Measurements from ENCODE around the gene UPK1B. TPM values are rescaled to one million over a fixed set of nuclear protein-coding genes. Genes with fewer than 3 reads are reported as not detected.
"Not testable (repeated sequence)": the region's sequence is repeated elsewhere in the genome, so short reads cannot be mapped to it uniquely, and the experiment has no call there.

Gene UPK1B
- 1.9 and 33.7 TPM in 2 replicates for total RNA-seq

DNA sequence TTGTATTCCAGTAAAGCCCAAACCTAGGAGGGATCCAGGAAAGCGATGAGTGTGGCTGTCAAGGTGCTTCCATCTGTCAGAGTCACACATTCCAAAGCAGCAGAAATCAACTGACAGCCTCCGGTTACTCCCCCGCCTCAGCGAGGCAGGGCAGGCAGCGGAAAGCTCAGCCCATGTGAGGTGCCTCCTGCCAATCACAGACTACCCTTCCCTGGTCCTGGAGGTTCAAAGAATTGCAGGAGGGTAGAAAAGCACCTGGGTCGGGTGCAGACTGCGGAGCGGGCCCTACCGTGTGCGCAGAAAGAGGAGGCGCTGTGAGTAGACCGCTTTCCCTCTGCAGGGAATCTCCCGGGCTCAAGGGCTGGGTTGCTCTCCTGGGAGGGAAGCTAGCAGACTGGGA, at the start of gene UPK1B:
Gene UPK1B, plus strand, starts transcription at position 274 of the 400 bp plus-strand sequence. CDS start 13,144 bp downstream, outside the sequence.
- DNase-seq (ENCODE audit: low read depth) = peak; percentile 44

DNA sequence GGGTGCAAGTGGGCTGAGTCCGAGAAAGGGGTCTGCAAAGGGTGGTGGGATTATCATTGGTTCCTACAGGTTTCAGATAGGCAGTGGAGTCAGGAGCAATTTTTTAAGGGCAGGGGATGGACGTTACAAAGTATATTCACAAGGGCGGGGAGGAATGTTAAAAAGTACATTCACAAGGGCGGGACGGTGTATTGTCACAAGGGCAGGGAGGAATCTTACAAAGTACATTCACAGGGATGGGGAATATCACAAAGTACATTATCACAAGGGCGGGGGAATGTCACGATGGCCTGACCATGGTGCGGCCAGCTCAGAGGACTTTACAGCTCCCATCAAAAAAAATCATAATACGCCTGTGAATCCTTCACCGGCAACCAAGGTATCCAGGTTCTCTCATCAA, 48.1 kb upstream of the UPK1B start:
- no peak for DNase-seq (ENCODE audit: low read depth)

DNA sequence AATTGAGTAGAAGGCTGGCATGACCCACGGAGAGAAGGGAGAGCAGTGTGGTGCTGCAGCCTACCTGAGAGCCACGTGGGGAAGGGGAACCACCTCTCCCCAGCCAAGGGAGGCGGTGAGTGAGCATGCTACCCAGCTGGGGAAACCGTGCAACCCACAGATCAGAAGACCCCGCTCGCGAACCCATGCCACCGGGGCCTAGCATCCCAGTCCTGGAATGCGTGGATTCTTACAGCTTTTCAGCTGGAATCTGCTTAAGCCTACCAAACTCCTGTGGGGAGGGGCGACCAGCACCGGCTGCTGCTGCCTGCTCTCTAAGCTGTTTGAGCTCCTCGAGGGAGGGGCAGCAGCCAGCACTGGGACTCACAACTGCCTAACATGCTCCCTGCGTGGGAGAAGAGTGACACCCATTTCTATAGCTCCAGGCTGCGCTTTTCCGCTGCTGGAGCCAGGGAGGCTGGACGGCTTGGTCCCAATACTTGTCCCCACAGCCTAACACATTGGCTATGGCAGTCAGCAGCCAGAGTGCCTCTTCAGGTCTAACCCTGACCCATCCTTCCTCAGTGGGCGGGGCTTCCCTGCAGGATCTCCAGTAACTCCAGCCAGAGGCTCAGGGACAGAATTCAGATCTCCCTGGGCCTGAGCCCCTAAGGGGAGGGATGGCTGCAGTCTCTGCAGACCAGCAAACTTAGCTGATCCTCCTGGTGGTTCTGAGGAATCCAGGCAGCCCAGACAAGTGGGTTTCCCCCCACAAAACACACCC, 47.5 kb upstream of the UPK1B start:
- no peak for DNase-seq (ENCODE audit: low read depth)

DNA sequence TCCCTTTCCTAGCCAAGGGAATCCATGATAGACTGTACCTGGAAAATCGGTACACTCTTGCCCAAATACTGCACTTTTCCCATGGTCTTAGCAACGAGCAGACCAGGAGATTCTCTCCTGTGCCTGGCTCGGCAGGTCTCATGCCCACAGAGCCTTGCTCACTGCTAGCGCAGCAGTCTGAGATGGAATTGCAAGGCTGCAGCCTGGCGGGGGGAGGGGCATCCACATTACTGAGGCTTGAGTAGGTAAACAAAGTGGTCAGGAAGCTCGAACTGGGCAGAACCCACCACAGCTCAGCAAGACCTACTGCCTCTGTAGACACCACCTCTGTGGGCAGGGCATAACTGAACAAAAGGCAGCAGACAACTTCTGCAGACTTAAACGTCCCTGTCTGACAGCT, 43.1 kb upstream of the UPK1B start:
- not testable (repeated sequence) for DNase-seq (ENCODE audit: low read depth)

DNA sequence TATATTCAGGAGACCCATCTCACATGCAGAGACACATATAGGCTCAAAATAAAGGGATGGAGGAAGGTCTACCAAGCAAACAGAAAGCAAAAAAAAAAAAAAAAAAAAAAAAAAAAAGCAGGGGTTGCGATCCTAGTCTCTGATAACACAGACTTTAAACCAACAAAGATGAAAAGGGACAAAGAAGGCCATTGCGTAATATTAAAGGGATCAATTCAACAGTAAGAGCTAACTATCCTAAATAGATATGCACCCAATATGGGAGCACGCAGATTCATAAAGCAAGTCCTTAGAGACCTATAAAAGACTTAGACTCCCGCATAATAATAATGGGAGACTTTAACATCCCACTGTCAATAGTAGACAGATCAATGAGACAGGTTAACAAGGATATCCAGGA, 41.1 kb upstream of the UPK1B start:
- DNase-seq (ENCODE audit: low read depth) = not testable (repeated sequence)

DNA sequence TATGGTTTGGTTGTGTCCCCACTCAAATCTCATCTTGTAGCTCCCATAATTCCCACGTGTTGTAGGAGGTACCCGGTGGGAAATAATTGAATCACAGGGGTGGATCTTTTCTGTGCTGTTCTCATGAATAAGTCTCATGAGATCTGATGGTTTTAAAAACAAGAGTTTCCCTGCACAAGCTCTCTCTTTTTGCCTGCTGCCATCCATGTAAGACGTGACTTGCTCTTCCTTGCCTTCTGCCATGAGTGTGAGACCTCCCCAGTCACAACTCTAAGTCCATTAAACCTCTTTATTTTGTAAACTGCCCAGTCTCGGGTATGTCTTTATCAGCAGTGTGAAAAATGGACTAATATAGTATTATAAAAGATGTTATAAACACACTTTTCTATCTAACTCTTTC, 34.0 kb upstream of the UPK1B start:
- not testable (repeated sequence) for DNase-seq (ENCODE audit: low read depth)

DNA sequence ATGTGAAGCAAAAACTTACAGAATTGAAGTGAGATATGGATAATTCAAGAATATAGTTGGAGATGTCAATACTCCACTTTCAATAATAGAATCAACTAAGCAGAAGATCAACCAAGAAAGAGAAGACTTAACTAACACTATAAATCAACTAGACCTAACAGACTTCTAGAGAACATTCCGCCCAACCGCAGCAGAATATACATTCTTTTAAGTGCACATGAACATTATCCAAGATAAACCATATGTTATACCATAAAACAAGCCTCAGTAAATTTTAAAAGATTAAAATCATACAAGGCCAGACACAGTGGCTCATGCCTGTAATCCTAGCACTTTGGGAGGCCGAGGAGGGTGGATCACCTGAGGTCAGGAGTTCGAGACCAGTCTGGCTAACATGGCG, 32.9 kb upstream of the UPK1B start:
- DNase-seq (ENCODE audit: low read depth) = no peak

DNA sequence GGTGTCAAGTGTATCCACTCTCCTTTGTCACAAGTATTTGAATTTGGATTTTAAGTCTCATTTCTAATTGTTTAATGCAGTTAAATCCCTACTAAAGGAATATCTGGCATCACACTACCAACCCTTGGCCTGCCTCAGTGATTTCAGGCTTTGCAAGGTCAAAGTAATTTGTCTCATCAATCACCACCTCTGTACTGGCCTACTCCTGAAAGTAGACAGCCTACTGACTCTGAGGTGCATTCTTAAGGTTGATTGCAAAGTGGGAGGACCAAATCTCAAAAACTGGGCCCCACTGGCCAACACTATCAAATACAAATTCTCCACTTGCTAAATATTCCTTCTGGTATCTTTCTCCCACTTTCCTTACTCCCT, 28.3 kb upstream of the UPK1B start:
- no peak for DNase-seq (ENCODE audit: low read depth)

DNA sequence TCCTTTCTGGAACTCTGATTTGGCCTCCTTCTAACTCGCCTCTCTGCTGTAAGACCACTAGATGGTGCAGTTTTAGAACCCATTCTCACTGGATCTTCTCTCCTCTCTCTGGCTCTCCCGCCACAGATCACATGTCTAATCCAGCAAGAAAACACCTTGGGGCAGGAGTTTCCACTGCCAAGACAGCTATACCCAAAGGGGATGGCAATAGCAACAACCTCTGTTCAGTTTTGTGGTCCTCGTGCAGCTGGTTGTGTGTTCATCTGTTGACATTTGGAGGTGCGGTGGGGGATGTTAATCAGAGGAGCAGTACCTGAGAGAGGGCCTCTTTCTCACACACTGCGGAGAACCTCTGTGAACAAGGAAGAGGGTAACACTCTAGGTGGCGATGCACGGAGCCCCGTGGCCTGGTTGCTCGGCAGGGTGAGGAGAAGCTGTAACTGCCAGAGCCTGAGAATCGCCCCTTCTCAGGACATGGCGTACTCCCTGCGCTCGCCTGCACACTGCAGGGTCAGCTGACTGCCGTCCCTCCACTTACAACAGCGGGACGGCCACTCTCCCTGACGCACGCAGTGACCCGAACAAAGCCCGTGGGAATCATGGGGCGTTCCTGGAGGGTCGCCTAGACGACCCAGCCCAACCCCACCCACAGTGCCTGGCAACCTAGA, 27.8 kb upstream of the UPK1B start, which contains the start of gene TEX55:
Gene TEX55, plus strand, starts transcription at position 666 of the 668 bp plus-strand sequence. CDS start 25 bp downstream, outside the sequence.
- peak; percentile 64 for DNase-seq (ENCODE audit: low read depth)

DNA sequence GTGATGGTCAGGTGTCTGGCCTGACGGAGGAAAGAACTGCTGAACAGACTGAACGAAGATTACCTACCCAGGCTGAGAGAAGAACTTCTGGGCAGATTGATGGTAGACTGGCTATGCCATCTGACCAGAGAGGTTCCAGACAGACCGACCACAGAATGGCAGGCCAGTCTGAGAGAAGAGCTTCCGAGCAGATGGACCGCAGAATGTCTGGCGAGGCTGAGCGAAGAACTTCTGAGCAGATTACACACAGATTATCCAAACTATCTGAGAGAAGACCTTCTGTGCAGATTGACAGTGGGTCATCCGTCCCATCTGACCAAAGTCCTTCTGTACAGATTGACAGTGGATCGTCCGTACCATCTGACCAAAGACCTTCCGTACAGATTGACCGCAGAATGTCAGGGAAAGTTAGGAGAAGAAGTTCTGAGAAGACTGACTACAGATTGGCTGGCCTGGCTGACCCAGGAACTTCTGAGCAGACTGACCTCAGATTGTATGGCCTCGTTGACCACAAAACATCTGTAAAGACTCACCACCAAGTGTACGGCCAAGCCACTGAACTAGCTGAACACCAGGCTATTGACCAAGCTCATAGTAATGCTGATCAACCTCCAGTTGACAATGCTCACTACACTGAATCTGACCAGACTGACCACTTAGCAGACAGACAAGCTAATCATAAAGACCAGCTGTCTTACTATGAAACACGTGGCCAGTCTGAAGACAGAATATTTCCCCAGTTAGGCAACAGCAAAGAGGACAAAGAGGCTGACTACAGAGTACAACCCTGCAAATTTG, 26.6 kb upstream of the UPK1B start:
- no peak for DNase-seq (ENCODE audit: low read depth)

DNA sequence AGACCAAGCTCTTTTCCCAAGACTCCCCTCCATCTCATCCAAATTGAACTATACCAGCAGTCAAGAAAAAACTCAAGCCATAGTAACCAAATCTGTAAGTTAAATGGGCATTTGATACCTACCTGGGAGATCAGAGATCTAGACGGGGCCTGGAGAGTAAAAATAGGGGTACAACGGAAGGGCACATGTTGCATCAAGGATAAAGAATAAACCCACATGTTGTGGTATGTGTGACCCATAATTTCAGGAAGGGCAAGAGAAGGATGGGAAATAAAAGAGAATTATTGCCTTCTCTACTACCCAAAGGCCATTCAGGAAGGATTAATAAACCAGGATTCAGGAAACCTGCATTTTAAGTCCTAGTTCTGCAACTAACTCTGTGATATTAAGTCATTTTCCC, 25.9 kb upstream of the UPK1B start:
- no peak for DNase-seq (ENCODE audit: low read depth)

DNA sequence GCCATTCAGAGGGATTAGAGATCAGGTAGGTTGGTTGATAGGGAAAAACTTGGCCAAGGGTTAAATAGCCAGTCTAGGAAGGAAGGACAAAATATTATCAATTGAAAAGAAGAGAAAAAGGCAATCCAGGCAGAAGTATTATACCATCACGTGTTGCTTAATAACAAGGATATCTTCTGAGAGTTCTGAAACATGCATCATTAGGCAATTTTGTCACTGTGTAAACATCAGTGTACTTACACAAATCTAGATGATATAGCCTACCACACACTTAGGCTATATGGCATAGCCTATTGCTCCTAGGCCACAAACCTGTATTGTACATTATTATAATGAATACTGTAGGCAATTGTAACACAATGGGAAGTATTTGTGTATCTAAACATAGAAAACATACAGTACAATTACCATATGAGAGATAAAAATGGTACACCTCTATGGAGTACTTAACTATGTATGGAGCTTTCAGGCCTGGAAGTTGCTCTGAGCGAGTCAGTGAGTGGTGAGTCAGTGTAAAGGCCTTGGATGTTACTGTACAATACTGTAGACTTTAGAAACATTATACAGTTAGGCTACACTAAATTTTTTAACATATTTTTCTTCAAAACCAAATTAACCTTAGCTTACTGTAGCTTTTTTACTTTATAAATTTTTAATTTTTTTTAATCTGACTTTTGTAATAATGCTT, 24.8 kb upstream of the UPK1B start:
- peak; percentile 30 for DNase-seq (ENCODE audit: low read depth)

DNA sequence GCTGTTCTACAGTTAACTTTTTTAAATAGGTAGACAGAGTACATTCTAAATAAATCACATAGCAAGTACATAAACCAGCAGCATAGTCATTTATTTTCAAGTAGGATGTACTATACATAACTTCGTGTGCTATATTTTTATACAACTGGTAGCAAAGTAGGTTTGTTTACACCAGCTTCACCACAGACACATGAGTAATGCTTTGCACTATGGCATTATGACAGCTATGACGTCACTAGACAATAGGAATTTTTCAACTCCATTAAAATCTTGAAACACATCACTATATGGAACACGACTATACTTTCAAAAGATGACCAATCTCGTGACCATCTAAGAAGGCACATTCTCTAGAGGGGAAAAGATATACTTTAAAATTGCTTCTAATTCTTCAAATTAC, 23.9 kb upstream of the UPK1B start:
- no peak for DNase-seq (ENCODE audit: low read depth)

DNA sequence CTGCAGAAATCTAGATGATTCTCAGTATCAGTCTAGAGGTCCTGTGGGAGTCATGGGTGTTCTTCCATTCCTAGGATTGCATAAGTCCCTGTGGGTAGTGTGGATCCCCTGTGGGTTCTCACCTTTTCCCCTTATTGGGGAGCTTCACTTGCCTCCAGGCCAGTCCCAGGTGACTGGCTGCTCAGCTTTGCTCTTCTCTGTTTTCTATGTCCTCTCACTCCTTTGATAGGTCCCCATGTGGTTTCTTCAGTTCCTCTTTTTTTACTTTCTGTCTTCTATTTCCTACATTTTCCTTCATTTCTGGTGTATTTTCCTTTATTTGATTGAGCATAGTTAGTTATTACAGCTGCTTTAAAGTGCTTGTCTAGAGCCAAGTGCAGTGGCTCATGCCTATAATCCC, 16.5 kb upstream of the UPK1B start:
- DNase-seq (ENCODE audit: low read depth) = no peak

DNA sequence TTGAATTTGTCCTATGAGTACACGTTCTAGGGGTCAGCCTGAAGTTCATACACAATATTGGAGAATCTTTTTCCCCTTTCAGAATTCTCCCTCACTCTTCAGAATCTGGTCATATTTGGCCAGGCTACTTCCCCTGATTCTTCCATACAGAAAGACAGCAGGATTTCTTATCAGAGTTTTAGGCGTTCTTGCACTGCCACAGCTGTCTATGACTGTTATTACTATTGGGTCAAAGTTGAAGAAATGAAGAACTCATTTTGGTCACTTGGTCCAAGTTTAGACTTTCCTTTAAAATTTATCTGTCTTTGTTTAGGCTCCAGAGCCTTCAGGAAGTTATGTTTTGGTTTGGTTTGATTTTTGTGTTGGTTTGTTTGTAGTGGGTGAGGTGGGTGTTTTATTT, 15.4 kb upstream of the UPK1B start:
- no peak for DNase-seq (ENCODE audit: low read depth)

DNA sequence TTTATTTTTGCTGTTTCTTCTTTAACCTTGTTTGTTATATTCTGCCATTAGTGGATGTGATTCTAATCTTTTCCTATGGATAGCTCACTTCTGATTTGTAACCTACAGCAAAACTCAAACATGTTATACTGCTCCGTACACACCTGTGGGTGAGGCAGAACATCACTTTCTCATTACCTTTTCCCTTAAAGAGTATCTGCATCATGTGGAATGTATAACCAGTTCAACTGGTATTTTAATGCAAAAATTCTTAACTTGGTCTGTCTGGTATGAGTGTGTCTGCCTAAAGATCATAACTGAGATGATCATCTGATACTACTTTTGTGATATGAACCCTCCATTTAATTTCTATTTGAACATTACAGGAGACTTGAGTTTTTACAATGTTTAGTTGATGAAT, 13.0 kb upstream of the UPK1B start:
- DNase-seq (ENCODE audit: low read depth) = no peak

DNA sequence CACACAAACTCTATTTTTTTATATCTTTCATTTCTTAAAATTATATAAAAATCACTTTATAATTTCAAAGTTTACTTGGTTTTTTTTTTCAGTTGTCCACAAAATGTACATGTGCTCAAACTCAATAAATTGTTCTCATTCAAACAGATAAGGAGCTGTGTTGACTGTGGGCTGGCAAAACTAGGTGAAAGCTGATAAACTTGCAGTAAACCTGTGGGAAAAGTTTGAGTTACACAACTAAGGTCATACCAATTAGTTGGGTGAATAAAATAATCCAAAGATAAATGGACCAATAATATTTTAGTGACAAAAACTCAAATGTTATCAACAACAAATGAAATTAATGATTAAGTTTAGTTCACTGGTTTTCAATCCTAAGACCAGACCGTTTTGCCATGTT, 12.6 kb upstream of the UPK1B start:
- DNase-seq (ENCODE audit: low read depth) = no peak

DNA sequence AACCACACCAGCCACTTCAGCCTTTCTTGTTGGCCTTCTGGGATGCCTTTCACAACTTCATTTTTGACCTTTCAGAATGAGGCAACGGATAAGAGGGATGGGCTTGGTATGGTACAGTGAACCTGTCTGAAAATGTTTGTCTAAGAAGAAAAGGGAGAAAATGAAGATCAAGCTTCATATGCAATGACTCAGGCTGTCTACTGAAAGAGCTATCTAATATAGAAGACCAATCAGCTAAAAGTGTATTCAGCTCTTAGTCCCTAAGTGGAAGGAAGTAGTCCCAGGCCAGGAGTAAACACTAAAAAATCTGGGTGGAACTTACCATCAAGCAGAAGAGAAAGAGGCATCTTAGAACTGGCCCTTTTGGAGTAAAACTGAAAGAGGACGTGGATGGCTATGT, 12.2 kb upstream of the UPK1B start:
- DNase-seq (ENCODE audit: low read depth) = no peak

DNA sequence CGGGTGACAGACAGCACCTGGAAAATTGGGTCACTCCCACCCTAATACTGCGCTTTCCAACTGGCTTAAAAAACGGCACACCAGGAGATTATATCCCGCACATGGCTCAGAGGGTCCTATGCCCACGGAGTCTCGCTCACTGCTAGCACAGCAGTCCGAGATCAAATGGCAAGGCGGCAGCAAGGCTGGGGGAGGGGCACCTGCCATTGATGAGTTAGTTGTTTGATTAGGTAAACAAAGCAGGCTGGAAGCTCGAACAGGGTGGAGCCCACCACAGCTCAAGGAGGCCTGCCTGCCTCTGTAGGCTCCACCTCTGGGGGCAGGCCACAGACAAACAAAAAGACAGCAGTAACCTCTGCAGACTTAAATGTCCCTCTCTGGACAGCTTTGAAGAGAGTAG, 8.7 kb upstream of the UPK1B start:
- not testable (repeated sequence) for DNase-seq (ENCODE audit: low read depth)

DNA sequence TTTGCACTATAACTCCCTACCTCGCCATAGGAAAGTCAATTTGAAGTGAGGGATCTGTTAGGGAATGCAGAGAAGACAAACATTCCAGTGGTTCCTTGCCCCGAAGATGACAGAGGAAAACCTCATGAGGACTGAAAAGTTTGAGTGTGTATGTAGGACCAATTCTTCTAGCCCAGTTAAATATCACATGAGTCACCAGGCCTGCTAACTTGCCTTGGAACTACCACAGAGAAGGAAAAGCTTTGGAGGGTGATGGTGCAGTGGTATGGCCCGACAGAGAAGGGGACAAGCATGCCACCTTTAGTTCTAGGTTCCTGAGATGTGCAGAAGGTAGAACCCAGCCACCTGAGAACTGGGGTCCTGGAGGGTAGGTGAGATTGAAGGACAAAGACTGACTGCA, 2.6 kb upstream of the UPK1B start:
- DNase-seq (ENCODE audit: low read depth) = peak; percentile 22

DNA sequence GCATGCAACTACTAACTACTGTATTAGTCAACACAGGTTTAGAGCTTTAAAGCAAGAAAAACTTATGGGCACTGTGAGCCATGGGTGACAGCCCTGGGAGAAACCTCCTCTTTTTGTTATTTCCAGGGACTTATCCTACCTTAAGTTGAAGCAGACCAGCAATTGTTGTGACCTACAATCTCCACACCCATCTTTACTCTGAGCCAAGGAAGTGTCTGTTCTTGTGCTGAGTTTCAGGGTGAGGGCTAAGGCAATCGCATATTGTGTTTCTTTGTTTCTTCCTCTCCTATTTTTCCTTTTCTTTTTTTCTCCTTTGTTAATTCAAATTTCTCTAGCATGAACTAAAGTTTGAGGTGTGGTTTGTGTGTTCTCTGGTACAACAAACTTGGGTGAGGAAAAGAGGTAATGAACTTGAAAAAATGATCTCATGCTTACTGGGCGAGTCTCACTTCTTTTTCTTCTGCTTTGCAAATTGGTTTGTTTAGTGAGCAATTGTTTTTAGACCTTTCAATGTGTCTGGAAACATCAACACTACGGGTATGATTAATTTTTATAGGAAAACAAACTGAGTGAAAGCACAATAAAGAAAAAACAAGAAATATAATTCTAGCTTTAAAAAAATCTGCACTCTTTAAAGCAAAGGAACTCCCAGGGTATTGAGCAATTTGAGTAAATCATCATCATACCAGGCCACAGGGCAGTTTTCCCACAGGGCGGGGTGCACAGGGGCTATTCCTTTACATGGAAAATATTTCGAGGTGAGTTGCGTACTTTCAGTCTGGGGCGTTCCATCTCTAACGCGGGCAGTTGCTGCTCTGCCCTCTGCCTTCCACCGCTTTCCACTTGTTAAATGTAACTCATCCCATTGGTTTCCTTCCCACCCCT, 2.7 kb downstream of the UPK1B start:
- DNase-seq (ENCODE audit: low read depth) = peak; percentile 91
